ENCODE results near the gene C20orf173. TPM values are rescaled to one million over a fixed set of nuclear protein-coding genes. Genes with fewer than 3 reads are reported as not detected.

C20orf173 gene
- polyA plus RNA-seq, 1 donor from 2014 or later: not detected

DNA sequence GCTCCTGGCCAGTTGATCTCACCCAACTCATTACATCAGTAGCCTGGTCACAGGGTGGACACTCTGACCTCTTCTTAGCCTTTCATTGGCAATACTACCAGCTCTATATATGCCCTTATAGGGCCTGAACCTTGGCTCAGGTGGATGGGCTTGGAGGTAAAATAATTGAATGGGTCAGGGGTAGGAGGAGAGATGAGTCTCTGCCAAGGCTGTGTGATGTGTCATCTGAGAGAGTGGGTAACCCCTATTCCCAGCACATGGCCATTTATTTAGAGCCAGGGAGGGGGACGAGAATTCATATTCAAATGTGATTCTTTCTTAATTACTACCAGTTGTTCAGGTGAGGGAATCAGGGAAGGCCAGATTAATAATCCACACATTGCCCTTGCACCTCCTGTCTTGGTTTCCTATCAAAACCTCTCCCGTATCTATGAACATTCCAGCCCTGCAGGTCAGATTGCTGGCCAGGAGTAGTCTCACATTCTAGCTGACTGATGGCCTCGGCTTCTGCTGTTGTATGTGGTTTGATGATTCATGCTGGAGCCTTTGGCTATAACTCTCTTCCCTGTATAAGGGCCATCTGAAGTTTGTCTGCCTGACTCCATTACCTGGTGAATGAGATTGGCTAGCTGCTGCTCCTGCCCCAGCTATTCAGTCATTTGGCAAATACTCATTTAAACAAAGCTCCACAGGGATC is 13.4 kb downstream of the C20orf173 start:
- Histone ChIP-seq H4K20me1 (ENCODE audit: insufficient read depth) (no peaks in the 10 kb centered on the region), H3K36me3 (ENCODE audit: insufficient read depth, low read length) (no peaks in the 10 kb centered on the region), H3K79me2 (replicated peaks; ENCODE audit: insufficient read depth, low read length) (no peaks in the 10 kb centered on the region), H3K4me3 (ENCODE audit: low read length) (no peak overlapping the region), H3K9ac (ENCODE audit: low read length) (no peak overlapping the region), H3K4me2 (ENCODE audit: low read length) (no peak overlapping the region), H3K9me3 (ENCODE audit: low read length) (no peaks in the 10 kb centered on the region), H2AFZ (ENCODE audit: low read depth, low read length) (no peak overlapping the region), H3F3A (ENCODE audit: insufficient read depth, low read length, poor library complexity, severe bottlenecking) (no peaks in the 10 kb centered on the region), H3K27ac (ENCODE audit: low read length) (no peak overlapping the region), H3K9me2 (ENCODE audit: insufficient read depth, low read length) (no peaks in the 10 kb centered on the region), H3K27me3 (ENCODE audit: insufficient read depth, low read depth, low read length) (no peaks in the 10 kb centered on the region)
- TF ChIP-seq SMC3 (conservative IDR thresholded peaks at IDR 0.05; ENCODE audit: poor library complexity) (no peak), EP300 (conservative IDR thresholded peaks at IDR 0.05; ENCODE audit: poor library complexity, severe bottlenecking) (no peak), CTCF (IDR thresholded peaks at IDR 0.05; ENCODE audit: poor library complexity, severe bottlenecking) (no peak), TAF1 (IDR thresholded peaks at IDR 0.05; ENCODE audit: low read depth) (no peak), EZH2 (IDR thresholded peaks at IDR 0.05; ENCODE audit: borderline replicate concordance, insufficient read depth, low read length, poor library complexity, severe bottlenecking) (no peak), MXI1 (conservative IDR thresholded peaks at IDR 0.05; ENCODE audit: poor library complexity, severe bottlenecking) (no peak), POLR2AphosphoS5 (IDR thresholded peaks at IDR 0.05) (no peak), REST (IDR thresholded peaks at IDR 0.05; ENCODE audit: borderline replicate concordance) (no peak), RAD21 (conservative IDR thresholded peaks at IDR 0.05) (no peak)

DNA sequence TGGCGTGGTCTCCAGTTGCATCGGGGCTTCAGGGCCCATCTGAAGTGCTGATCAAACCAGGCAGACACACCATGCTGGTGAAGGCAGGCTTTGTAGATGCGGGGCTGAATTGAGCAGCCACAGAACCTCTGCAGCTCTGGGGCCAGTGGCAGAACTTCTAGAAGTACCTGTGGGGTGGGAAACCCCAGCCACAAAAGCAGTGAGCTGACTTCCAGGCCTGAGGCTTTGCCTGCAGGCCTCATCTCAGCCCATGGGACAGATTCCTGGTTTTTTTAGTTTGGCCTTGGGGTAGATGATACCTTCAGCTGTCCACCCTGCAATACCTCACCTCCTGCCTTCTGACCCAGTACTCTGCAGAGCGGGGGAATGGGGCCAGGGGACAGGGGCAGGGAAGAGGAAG is 14.1 kb downstream of the C20orf173 start:
- no peak overlapping the region for H3K27ac ChIP-seq (ENCODE audit: low read length)

More for the DNA sequence above, 14.1 kb downstream of the C20orf173 start:
- Histone ChIP-seq H3F3A (ENCODE audit: insufficient read depth, low read length, poor library complexity, severe bottlenecking) (no peaks in the 10 kb centered on the region), H3K4me2 (ENCODE audit: low read length) (no peak overlapping the region), H3K4me3 (ENCODE audit: low read length) (no peak overlapping the region), H3K9ac (ENCODE audit: low read length) (no peak overlapping the region), H3K9me3 (ENCODE audit: low read length) (no peaks in the 10 kb centered on the region), H3K27me3 (ENCODE audit: insufficient read depth, low read depth, low read length) (no peaks in the 10 kb centered on the region), H3K9me2 (ENCODE audit: insufficient read depth, low read length) (no peaks in the 10 kb centered on the region), H2AFZ (ENCODE audit: low read depth, low read length) (no peak overlapping the region), H3K79me2 (replicated peaks; ENCODE audit: insufficient read depth, low read length) (no peaks in the 10 kb centered on the region), H4K20me1 (ENCODE audit: insufficient read depth) (no peaks in the 10 kb centered on the region), H3K36me3 (ENCODE audit: insufficient read depth, low read length) (no peaks in the 10 kb centered on the region)
- TF ChIP-seq MXI1 (conservative IDR thresholded peaks at IDR 0.05; ENCODE audit: poor library complexity, severe bottlenecking): no peak
- TF ChIP-seq SMC3 (conservative IDR thresholded peaks at IDR 0.05; ENCODE audit: poor library complexity): no peak

All from neural cell (in vitro differentiated cells).